Nephron (organoid): ENCODE data around the gene USF3.

Experiments used
- H3K27ac Mint-ChIP-seq, 3 experiments: 2 replicates each; pipeline ENCODE4 v1.8.0; 2020; ENCODE audit warnings: mixed read lengths in 3 of 3, mild to moderate bottlenecking in 2 of 3, moderate library complexity in 1 of 3
- H3K27me3 Mint-ChIP-seq: 2 replicates; pipeline ENCODE4 v1.8.0; 2021; ENCODE audit warnings: low read depth, mild to moderate bottlenecking, moderate library complexity, mixed read lengths
- H3K36me3 Mint-ChIP-seq: 2 replicates; pipeline ENCODE4 v1.8.0; 2020; ENCODE audit warnings: low read depth, mixed read lengths
- H3K4me1 Mint-ChIP-seq: 2 replicates; pipeline ENCODE4 v1.8.0; 2020; ENCODE audit warnings: mixed read lengths
- H3K4me3 Mint-ChIP-seq, 3 experiments: 2 replicates each; pipeline ENCODE4 v1.8.0; 2020; ENCODE audit warnings: mild to moderate bottlenecking in 3 of 3, mixed read lengths in 3 of 3, moderate library complexity in 2 of 3
- H3K9me3 Mint-ChIP-seq: 2 replicates; pipeline ENCODE4 v1.8.0; 2020; ENCODE audit warnings: mixed read lengths
- TF ChIP-seq, protein P1 (sequence below), 3 experiments: fragments of 200-600 bp; sonication (generic); IDR thresholded peaks; one replicate each; pipeline ENCODE4 v1.5.0; 2021; ENCODE audit warnings: antibody characterized with exemption in 3 of 3; ENCODE audit not compliant: unreplicated experiment in 3 of 3

USF3 gene

DNA sequence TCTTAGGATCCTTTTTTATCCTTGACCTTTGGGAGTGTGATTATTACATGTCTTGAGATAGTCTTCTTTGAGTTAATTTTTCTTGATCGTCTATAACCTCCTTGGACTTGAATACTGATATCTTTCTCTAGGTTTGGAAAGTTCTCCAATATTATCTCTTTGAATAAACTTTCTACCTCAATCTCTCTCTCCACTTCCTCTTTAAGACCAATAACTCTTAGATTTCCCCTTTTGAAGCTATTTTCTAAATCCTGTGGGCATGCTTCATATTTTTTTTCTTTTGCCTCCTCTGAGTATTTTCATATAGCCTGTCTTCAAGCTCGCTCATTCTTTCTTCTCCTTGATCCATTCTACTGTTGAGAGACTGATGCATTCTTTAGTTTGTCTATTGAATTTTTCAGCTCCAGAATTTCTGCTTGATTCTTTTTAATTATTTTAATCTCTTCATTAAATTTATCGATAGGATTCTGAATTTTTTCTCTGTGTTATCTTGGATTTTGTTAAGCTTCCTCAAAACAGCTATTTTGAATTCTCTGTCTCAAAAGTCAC, 12.1 kb downstream of the USF3 start:
- no peaks in the 10 kb centered on the region for H3K4me1 Mint-ChIP-seq
- H3K36me3 Mint-ChIP-seq, result peaks cover 16% of the 10 kb centered on the region
- TF ChIP-seq, protein P1, sequence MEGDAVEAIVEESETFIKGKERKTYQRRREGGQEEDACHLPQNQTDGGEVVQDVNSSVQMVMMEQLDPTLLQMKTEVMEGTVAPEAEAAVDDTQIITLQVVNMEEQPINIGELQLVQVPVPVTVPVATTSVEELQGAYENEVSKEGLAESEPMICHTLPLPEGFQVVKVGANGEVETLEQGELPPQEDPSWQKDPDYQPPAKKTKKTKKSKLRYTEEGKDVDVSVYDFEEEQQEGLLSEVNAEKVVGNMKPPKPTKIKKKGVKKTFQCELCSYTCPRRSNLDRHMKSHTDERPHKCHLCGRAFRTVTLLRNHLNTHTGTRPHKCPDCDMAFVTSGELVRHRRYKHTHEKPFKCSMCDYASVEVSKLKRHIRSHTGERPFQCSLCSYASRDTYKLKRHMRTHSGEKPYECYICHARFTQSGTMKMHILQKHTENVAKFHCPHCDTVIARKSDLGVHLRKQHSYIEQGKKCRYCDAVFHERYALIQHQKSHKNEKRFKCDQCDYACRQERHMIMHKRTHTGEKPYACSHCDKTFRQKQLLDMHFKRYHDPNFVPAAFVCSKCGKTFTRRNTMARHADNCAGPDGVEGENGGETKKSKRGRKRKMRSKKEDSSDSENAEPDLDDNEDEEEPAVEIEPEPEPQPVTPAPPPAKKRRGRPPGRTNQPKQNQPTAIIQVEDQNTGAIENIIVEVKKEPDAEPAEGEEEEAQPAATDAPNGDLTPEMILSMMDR (IDR thresholded peaks at IDR 0.05; ENCODE audit: unreplicated experiment in 3 of 3), result no peak
- peaks cover 46% of the 10 kb centered on the region for H3K9me3 Mint-ChIP-seq
- H3K27me3 Mint-ChIP-seq, result no peaks in the 10 kb centered on the region
- H3K4me3 Mint-ChIP-seq, result no peak overlapping the region
- no peak overlapping the region for H3K27ac Mint-ChIP-seq

DNA sequence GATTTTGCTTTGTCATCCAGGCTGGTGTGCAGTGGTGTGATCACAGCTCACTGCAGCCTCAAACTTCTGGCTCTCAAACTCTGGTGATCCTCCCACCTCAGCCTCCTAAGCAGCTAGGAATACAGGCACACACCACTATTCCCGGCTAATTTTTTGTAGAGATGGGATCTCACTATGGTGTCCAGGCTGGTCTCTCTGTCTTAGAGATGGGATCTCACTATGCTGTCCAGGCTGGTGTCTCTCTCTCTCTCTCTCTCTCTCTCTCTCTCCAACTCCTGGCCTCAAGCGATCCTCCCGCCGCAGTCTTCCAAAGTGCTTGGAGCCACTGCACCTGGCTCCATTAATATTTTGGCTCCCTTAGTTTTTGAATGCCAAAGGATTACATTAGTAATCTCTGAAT, 17.7 kb downstream of the USF3 start:
- Mint-ChIP-seq H3K9me3 (peaks cover 16% of the 10 kb centered on the region), H3K4me3 (no peak overlapping the region), H3K27ac (no peak overlapping the region), H3K36me3 (peaks cover 47% of the 10 kb centered on the region), H3K4me1 (no peaks in the 10 kb centered on the region), H3K27me3 (no peaks in the 10 kb centered on the region)
- TF ChIP-seq, protein P1 (IDR thresholded peaks at IDR 0.05; ENCODE audit: unreplicated experiment in 3 of 3), result no peak

DNA sequence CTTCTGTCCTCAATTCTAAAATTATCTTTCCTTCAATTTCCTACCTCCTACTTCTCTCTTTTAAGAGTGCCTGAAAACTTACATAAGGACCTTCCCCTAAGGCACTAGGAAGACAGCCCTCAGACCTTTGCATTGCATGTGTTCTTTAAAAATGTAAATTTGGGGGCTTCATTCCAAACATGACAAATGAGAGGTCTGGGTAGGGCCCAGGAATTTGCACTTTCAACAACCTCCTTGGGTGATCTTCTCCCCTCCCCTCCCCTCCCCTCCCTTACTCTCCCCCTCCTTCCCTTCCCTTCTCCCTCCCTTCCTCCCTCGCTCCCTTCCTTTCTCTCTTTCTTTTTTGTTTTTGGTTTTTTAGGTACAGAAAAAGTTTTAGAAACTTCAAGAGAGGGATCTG, 18.7 kb downstream of the USF3 start:
- TF ChIP-seq, protein P1 (IDR thresholded peaks at IDR 0.05; ENCODE audit: unreplicated experiment in 3 of 3), result no peak
- peaks cover 46% of the 10 kb centered on the region for H3K36me3 Mint-ChIP-seq
- H3K4me1 Mint-ChIP-seq, result no peaks in the 10 kb centered on the region
- no peaks in the 10 kb centered on the region for H3K27me3 Mint-ChIP-seq
- no peak overlapping the region for H3K4me3 Mint-ChIP-seq
- H3K27ac Mint-ChIP-seq, result no peak overlapping the region
- H3K9me3 Mint-ChIP-seq, result peaks cover 10% of the 10 kb centered on the region

DNA sequence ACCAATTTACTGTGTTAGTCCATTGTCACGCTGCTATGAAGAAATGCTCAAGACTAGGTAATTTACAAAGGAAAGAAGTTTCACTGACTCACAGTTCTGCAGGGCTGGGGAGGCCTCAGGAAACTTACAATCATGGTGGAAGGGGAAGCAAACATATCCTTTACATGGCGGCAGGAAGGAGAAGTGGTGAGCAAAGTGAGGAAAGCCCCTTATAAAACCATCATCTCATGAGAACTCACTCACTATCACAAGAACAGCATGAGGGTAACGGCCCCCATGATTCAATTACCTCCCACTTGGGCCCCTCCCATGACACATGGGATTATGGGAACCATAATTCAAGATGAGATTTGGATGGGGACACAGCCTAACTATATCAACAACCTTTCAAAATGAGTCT, 20.2 kb downstream of the USF3 start:
- TF ChIP-seq, protein P1 (IDR thresholded peaks at IDR 0.05; ENCODE audit: unreplicated experiment in 3 of 3), result no peak
- no peak overlapping the region for H3K4me3 Mint-ChIP-seq
- no peaks in the 10 kb centered on the region for H3K4me1 Mint-ChIP-seq
- no peaks in the 10 kb centered on the region for H3K27me3 Mint-ChIP-seq
- H3K27ac Mint-ChIP-seq, result no peak overlapping the region
- peaks cover 4% of the 10 kb centered on the region for H3K9me3 Mint-ChIP-seq
- H3K36me3 Mint-ChIP-seq, result peaks cover 47% of the 10 kb centered on the region

DNA sequence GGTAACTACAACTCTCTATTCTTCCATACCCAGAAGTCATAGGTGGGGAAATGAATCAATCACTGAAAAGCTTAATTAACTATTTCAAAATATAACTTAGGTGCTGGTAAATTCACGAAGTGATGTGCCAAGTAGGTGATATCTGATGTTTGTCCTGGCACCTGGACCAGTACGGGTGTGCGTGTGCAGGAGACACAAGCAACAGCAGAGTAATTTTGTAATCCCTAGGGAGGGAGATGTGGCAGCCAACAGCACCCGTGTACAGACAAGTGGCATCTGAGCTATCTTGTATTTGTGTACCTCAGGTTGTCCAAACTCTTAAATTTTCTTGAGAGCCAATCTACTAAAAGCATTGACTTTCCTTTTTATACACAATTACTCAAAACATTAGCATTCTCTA, 22.8 kb downstream of the USF3 start:
- TF ChIP-seq, protein P1 (IDR thresholded peaks at IDR 0.05; ENCODE audit: unreplicated experiment in 3 of 3), result no peak
- peaks cover 5% of the 10 kb centered on the region for H3K4me1 Mint-ChIP-seq
- H3K27ac Mint-ChIP-seq, result no peak overlapping the region
- peaks cover 58% of the 10 kb centered on the region for H3K36me3 Mint-ChIP-seq
- no peaks in the 10 kb centered on the region for H3K9me3 Mint-ChIP-seq
- H3K27me3 Mint-ChIP-seq, result no peaks in the 10 kb centered on the region
- H3K4me3 Mint-ChIP-seq, result no peak overlapping the region

DNA sequence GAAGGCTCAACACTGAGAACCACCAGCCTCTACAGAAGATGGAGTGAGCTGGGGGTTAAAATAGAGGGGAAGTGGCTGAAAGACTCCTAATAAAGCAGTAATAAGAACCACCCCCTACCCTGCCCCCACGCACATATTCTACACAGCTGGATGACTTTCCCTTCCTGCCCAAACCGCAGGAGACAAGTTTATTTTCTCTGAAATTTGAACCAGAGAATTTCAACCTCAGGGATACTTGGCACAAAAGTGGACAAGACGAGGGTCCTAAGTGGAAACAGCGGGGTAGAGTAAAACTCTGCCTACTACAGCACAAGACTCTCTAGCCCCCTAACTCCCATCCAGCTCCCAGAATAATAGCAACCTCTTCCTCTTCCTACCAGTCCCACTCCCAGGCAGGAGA, 28.4 kb downstream of the USF3 start:
- Mint-ChIP-seq H3K9me3 (no peaks in the 10 kb centered on the region), H3K4me3 (peak overlapping the region in 2 of 3 experiments; percentile 14 to 16), H3K4me1 (peaks cover 16% of the 10 kb centered on the region), H3K27me3 (no peaks in the 10 kb centered on the region), H3K27ac (peak overlapping the region; percentile 66 to 91 (median 72)), H3K36me3 (peaks cover 53% of the 10 kb centered on the region)
- TF ChIP-seq, protein P1 (IDR thresholded peaks at IDR 0.05; ENCODE audit: unreplicated experiment in 3 of 3), result no peak
